HG02840 (cell line): ENCODE measurements around the gene TEX9.
A peak's percentile ranks its signal among the peaks of the same experiment; 100 is the strongest.
"Not testable (repeated sequence)": the region's sequence is repeated elsewhere in the genome, so short reads cannot be mapped to it uniquely, and the experiment has no call there.

Experiments used
- ATAC-seq: cut with Tn5 transposase; IDR thresholded peaks from one replicate; pipeline ENCODE4 v1.9.1; 2021; ENCODE audit warnings: mild to moderate bottlenecking, moderate library complexity, moderate number of reproducible peaks; ENCODE audit not compliant: unreplicated experiment, low FRiP score

Gene TEX9

DNA sequence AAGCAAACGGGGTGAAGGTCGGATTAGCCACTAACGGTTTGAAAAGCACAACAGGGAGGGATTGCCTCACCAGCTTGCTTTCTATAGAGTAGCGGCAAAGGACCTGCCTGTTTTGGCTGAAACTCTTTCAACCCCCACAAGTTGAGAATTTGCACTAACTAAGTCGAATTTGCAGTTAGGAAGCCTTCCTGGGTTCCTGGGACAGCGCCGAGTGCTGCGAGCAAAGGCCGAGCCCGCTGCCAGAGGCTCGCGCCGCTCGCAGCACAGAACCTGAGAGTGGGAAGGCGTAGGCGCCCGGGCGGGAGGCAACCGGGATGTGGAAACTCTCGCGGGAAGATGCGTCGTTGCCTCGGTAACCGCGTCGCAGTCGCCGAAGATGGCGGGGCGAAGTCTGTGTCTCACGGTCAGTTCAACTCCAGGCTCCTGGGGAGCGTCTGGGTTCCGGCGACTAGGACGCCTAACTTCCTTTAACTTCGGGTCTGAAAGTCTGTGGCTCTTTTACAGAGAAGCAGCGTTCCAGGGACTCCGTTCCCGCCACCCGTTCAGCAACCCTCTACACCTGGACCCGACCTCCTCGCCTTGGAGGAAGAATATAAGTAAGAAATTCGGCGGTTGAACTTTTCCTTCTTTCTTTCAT is at the start of gene TEX9:
Gene TEX9, plus strand, starts transcription at position 352 of the 637 bp plus-strand sequence. Its CDS starts 25 bp downstream, at position 377.
- peak; percentile 85 for ATAC-seq

DNA sequence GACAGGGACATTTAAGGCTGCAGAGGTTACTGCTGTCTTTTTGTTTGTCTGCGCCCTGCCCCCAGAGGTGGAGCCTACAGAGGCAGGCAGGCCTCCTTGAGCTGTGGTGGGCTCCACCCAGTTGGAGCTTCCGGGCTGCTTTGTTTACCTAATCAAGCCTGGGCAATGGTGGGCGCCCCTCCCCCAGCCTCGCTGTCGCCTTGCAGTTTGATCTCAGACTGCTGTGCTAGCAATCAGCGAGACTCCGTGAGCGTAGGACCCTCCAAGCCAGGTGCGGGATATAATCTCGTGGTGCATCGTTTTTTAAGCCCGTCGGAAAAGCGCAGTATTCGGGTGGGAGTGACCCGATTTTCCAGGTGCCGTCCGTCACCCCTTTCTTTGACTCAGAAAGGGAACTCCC is 48.7 kb upstream of the TEX9 start:
- not testable (repeated sequence) for ATAC-seq

GRCh38 chr15:56320316-56320715 is 44.9 kb upstream of the TEX9 start:
- no peak for ATAC-seq

DNA sequence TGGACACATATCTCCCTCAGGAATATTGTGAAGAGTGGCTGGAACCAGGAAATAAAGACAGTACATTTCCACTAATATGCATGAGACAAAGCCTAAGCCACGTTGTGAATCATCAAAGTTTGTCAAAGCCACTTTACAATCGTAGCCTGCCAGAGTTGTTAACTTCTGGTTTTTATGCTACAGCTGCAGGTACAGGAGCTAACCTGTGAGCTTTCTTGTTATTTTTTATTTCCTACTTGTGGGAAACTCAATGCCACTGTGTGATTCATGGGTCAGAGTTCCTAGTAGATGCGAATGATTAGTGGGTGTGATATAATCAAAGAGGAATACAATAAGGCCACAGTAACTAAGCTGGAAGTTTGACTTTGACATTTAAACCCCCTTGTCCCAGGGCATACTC is 44.4 kb upstream of the TEX9 start:
- ATAC-seq, result no peak

- no peak for ATAC-seq
Observed at GRCh38 chr15:56322444-56322843, 42.8 kb upstream of the TEX9 start.

DNA sequence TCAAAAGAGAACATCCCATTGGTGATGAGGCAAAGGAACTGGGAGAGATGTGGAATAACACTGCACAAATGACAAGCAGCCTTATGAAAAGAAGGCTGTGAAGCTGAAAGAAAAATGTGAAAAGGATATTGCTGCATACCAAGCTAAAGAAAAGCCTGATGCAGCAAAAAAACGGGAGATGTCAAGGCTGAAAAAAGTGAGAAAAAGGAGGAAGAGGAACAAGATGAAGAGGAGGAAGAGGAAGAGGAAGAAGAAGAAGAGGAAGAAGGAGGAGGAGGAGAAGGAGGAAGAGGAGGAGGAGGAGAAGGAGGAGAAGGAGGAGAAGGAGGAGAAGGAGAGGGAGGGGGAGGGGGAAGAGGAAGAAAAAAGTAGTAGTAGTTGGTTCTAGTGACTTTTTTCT is 41.8 kb upstream of the TEX9 start:
- no peak for ATAC-seq

- no peak for ATAC-seq
Observed at GRCh38 chr15:56325186-56325585, 40.0 kb upstream of the TEX9 start.

GRCh38 chr15:56327721-56328502 is 37.3 kb upstream of the TEX9 start:
- ATAC-seq, result no peak

GRCh38 chr15:56337084-56337725 is 28.0 kb upstream of the TEX9 start:
- no peak for ATAC-seq

DNA sequence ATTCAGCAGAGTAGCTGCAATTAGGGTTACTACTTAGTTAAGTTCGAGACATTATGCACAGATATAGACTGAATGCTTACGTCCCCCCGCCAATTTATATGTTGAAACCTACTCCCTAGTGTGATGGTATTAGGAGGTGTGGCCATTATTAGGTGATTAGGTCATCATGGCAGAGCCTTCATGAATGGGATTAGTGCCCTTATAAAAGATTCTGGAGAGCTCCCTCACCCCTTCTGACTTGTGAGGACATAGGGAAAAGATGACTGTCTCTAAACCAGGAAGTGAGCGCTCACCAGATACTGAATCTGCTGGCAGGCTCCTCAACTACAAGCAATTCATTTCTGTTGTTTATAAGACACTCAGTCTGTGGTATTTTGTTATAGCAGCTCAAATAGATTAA is 25.6 kb upstream of the TEX9 start:
- no peak for ATAC-seq

DNA sequence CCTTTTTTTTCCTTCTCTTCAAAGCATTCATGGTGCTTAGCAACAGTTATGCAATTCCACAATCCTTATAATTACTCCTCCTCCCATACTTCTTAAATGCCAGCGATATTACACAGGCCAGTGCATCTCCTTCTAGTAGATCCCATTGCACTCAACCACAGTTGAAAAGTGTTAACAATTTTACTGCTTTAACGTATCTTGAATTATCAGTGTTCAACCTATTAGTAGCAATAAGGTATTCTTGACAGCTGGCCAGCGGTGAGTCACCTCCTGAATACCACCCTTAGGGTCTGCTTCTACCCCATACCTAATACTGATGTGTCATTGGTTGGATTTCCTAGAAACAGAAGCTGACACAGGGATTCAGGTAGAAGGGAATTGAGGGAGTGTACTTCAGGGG is 24.0 kb upstream of the TEX9 start:
- ATAC-seq, result no peak

DNA sequence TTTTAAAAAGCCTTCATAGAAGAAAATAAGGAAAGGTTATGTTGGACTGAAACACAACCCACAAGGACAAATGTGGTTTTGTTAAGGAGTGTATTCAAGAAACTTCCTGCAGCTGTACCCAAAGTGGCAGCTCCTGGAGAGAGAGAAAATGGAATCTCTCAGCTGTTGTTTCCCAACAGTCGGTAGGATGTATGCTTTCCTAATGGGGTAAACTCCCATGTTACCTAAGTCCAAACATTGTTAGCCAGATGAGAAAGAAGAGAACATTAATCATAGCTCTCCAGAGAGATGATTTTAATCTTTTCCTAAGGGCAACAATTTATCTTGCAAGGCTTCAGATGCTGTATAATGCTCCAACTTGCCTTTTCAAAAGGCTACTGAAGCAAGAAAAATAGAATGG is 22.6 kb upstream of the TEX9 start:
- no peak for ATAC-seq

DNA sequence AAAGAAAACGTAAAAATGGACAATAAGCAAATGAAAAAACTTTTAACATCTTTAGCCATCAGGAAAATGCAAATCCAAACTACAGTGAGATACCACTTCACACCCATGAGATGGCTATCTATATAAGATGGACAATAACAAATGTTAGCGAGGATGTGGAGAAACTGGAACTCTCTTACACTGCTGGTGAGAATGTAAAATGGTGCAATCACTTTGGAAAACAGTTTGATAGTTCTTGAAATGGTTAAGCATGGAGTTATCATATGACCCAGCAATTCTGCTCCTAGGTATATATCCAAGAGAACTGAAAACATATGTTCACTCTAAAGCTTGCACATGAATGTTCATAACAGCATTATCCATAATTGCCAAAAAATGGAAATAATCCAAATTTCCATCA is 21.3 kb upstream of the TEX9 start:
- no peak for ATAC-seq

GRCh38 chr15:56344336-56344735 is 20.9 kb upstream of the TEX9 start:
- ATAC-seq, result no peak

DNA sequence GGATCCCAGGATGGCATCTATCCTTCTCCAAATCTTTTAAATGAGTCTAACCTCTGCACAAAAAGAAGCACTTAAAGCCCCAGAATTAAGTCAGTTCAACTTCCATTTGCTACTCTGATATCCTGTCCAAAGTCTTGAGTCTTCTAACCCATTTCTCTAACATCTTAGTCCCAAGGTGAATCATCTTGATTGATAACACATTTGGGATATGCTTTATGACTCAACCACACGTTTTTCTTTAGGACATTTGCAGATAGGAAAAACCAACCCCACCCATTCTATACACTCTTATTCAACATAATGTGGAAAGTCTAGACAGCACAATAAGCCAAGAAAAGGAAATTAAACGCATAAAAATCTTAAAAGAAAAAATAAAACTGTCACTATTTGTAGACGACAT is 18.8 kb upstream of the TEX9 start:
- no peak for ATAC-seq

- no peak for ATAC-seq
Observed at GRCh38 chr15:56349554-56349953, 15.7 kb upstream of the TEX9 start.

- no peak for ATAC-seq
Observed at GRCh38 chr15:56351353-56351752, 13.9 kb upstream of the TEX9 start.

GRCh38 chr15:56351957-56352506 is 13.2 kb upstream of the TEX9 start:
- no peak for ATAC-seq

- ATAC-seq, result no peak
Observed at GRCh38 chr15:56353119-56353518, 12.1 kb upstream of the TEX9 start.

DNA sequence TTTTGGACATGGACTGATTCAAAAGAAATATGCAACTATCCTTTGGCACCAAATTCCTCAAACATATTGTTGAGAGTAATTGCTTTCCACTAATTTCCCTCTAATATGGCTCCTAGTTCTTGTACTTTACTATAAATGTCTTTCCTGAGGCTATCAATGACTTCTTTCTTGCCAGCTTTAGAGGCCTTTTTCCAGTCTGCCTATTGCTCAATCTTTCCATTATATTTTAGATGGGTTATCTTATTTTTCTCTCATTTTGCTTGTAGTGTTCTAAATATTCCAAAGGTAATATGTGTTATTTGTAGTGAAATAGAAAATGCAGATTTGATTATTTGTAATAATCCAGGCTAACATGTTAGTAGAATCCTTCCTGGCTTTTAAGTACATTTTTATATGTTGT is 11.5 kb upstream of the TEX9 start:
- ATAC-seq, result no peak

- no peak for ATAC-seq
Observed at GRCh38 chr15:56356616-56357015, 8.6 kb upstream of the TEX9 start.
